ENCODE data around the gene NPLOC4.

The NPLOC4 gene

GRCh38 chr17:81551458-81552243 is 85.3 kb downstream of the NPLOC4 start:
- peak overlapping the region; percentile 90 for H3K27ac ChIP-seq
- no peak for TF ChIP-seq CTCF (IDR thresholded peaks at IDR 0.05)
- no peak for TF ChIP-seq ZFX (IDR thresholded peaks at IDR 0.05; ENCODE audit: borderline replicate concordance)

- TF ChIP-seq CTCF (IDR thresholded peaks at IDR 0.05) (no peak), ZFX (IDR thresholded peaks at IDR 0.05; ENCODE audit: borderline replicate concordance) (no peak)
- peak overlapping the region; percentile 90 for H3K27ac ChIP-seq
Observed at GRCh38 chr17:81550830-81551457, 86.0 kb downstream of the NPLOC4 start.

- TF ChIP-seq ZFX (IDR thresholded peaks at IDR 0.05; ENCODE audit: borderline replicate concordance) (no peak), CTCF (IDR thresholded peaks at IDR 0.05) (no peak)
- no peak overlapping the region for H3K27ac ChIP-seq
Observed at GRCh38 chr17:81550285-81550684, 86.6 kb downstream of the NPLOC4 start.

- no peak for TF ChIP-seq ZFX (IDR thresholded peaks at IDR 0.05; ENCODE audit: borderline replicate concordance)
- TF ChIP-seq CTCF (IDR thresholded peaks at IDR 0.05) = no peak
- no peak overlapping the region for H3K27ac ChIP-seq
Observed at GRCh38 chr17:81549826-81550225, 87.1 kb downstream of the NPLOC4 start.

- H3K27ac ChIP-seq = no peak overlapping the region
Observed at GRCh38 chr17:81549031-81549557, 87.8 kb downstream of the NPLOC4 start.

GRCh38 chr17:81547614-81547982 is 89.3 kb downstream of the NPLOC4 start:
- TF ChIP-seq ZFX (IDR thresholded peaks at IDR 0.05; ENCODE audit: borderline replicate concordance) = no peak
- TF ChIP-seq CTCF (IDR thresholded peaks at IDR 0.05) = no peak
- no peak overlapping the region for H3K27ac ChIP-seq

More at GRCh38 chr17:81549031-81549557, 87.8 kb downstream of the NPLOC4 start:
- no peak for TF ChIP-seq CTCF (IDR thresholded peaks at IDR 0.05)
- no peak for TF ChIP-seq ZFX (IDR thresholded peaks at IDR 0.05; ENCODE audit: borderline replicate concordance)

Measured in 22Rv1 (cell line).